Hepatocyte (in vitro differentiated cells): ENCODE results near the gene IRF3. TPM values are rescaled to one million over a fixed set of nuclear protein-coding genes. Genes with fewer than 3 reads are reported as not detected.

Experiments used
- DNase-seq: peaks from one replicate; pipeline ENCODE4 v3.0.0-alpha.2; 2016; ENCODE audit warnings: low spot score
- H2AFZ ChIP-seq: fragments of 200-600 bp; sonication (generic); 2 replicates; pipeline ENCODE4 v1.6.0; 2016; ENCODE audit warnings: antibody characterized with exemption, mild to moderate bottlenecking
- H3K27ac ChIP-seq: fragments of 200-600 bp; sonication (generic); 2 replicates; pipeline ENCODE4 v1.5.1; 2016; ENCODE audit warnings: mild to moderate bottlenecking
- H3K27me3 ChIP-seq: fragments of 200-600 bp; sonication (generic); 2 replicates; pipeline ENCODE4 v1.6.1; 2016
- H3K36me3 ChIP-seq: fragments of 200-600 bp; sonication (generic); replicated peaks from 2 replicates; pipeline ENCODE4 v1.5.1; 2016; ENCODE audit warnings: low read depth; ENCODE audit not compliant: insufficient read depth
- H3K4me1 ChIP-seq: fragments of 200-600 bp; sonication (generic); 2 replicates; pipeline ENCODE4 v1.5.1; 2016; ENCODE audit warnings: mild to moderate bottlenecking, moderate library complexity; ENCODE audit not compliant: insufficient read depth
- H3K4me2 ChIP-seq: fragments of 200-600 bp; sonication (generic); 2 replicates; pipeline ENCODE4 v1.6.0; 2016
- H3K4me3 ChIP-seq: fragments of 200-600 bp; sonication (generic); 2 replicates; pipeline ENCODE4 v1.5.1; 2016; ENCODE audit warnings: mild to moderate bottlenecking
- H3K79me2 ChIP-seq: fragments of 200-600 bp; sonication (generic); 2 replicates; pipeline ENCODE4 v1.6.0; 2017; ENCODE audit warnings: mild to moderate bottlenecking
- H3K9me2 ChIP-seq: fragments of 200-600 bp; sonication (generic); replicated peaks from 2 replicates; pipeline ENCODE4 v1.6.0; 2017; ENCODE audit warnings: mild to moderate bottlenecking; ENCODE audit not compliant: insufficient read depth
- H3K9me3 ChIP-seq: fragments of 200-600 bp; sonication (generic); 2 replicates; pipeline ENCODE4 v1.5.1; 2016; ENCODE audit warnings: low read depth, mild to moderate bottlenecking
- H4K20me1 ChIP-seq: fragments of 200-600 bp; sonication (generic); 2 replicates; pipeline ENCODE4 v1.6.0; 2016; ENCODE audit warnings: mild to moderate bottlenecking; ENCODE audit not compliant: insufficient read depth, poor library complexity, severe bottlenecking
- CTCF ChIP-seq: fragments of 200-600 bp; sonication (generic); IDR thresholded peaks from 2 replicates; pipeline ENCODE4 v1.5.1; 2016; ENCODE audit warnings: antibody characterized with exemption, mild to moderate bottlenecking; ENCODE audit not compliant: poor library complexity
- EZH2 ChIP-seq: fragments of 200-600 bp; sonication (generic); IDR thresholded peaks from 2 replicates; pipeline ENCODE4 v1.6.1; 2016; ENCODE audit warnings: antibody characterized with exemption, mild to moderate bottlenecking, borderline replicate concordance
- EZH2phosphoT487 ChIP-seq: fragments of 200-600 bp; sonication (generic); IDR thresholded peaks from one replicate; pipeline ENCODE4 v1.6.1; 2018; ENCODE audit warnings: antibody characterized with exemption, mild to moderate bottlenecking, low read depth, moderate library complexity; ENCODE audit not compliant: unreplicated experiment, severe bottlenecking
- WGBS: methylation state at CpG from one replicate; pipeline ENCODE4 v1.1.6; 2016; ENCODE audit warnings: low lambda C conversion rate; ENCODE audit errors: missing lambda C conversion rate; 5-methylcytosine and 5-hydroxymethylcytosine counted together
- polyA plus RNA-seq: library from polyadenylated mRNA; unstranded; fragments of >200 nt; fragmentation: Nextera tagmentation; extraction: Ambion mirVana; gene quantifications from 2 replicates; pipeline ENCODE4 v1.2.1, GENCODE V29; 2016
- total RNA-seq: library from RNA; depleted of rRNA; stranded (reverse); fragments of >200 nt; gene quantifications from 2 replicates; pipeline ENCODE4 v1.2.3, GENCODE V29; 2014

IRF3 gene
- total and polyA plus RNA-seq, 2 experiments from 2014 or later: 38.8 to 55.6 TPM

- Histone ChIP-seq H3K36me3 (peaks cover 3% of the 10 kb centered on the region), H4K20me1 (peaks cover 22% of the 10 kb centered on the region)
- no peak for TF ChIP-seq EZH2
- peak; percentile 19 for TF ChIP-seq CTCF
- no peak for TF ChIP-seq EZH2phosphoT487
These were observed 18.8 kb upstream of the IRF3 start for GRCh38 chr19:49684251-49684982.

GRCh38 chr19:49683814-49684250 lies 18.2 kb upstream of the IRF3 start:
- Histone ChIP-seq H3K27me3 (no peaks in the 10 kb centered on the region), H3K9me2 (no peaks in the 10 kb centered on the region), H3K36me3 (peaks cover 3% of the 10 kb centered on the region), H3K79me2 (peaks cover 40% of the 10 kb centered on the region), H3K4me2 (no peak overlapping the region), H3K4me1 (peaks cover 12% of the 10 kb centered on the region), H3K9me3 (no peaks in the 10 kb centered on the region), H2AFZ (no peak overlapping the region), H3K27ac (no peak overlapping the region), H4K20me1 (peaks cover 24% of the 10 kb centered on the region), H3K4me3 (no peak overlapping the region)
- 98% methylated on average over 18 of the region's 18 CpGs for WGBS
- no peak for DNase-seq
- TF ChIP-seq EZH2phosphoT487 (no peak), EZH2 (no peak), CTCF (no peak)

More at GRCh38 chr19:49684251-49684982, 18.8 kb upstream of the IRF3 start:
- peaks cover 15% of the 10 kb centered on the region for H3K4me1 ChIP-seq
- H3K9me2 ChIP-seq: no peaks in the 10 kb centered on the region
- peak; percentile 19 for DNase-seq
- H3K4me3 ChIP-seq: no peak overlapping the region
- peaks cover 35% of the 10 kb centered on the region for H3K79me2 ChIP-seq
- no peak overlapping the region for H3K4me2 ChIP-seq
- H3K27me3 ChIP-seq: no peaks in the 10 kb centered on the region
- H3K27ac ChIP-seq: no peak overlapping the region
- H2AFZ ChIP-seq: no peak overlapping the region
- H3K9me3 ChIP-seq: no peaks in the 10 kb centered on the region
- 94% methylated on average over 26 of the region's 35 CpGs for WGBS

- Histone ChIP-seq H3K9me3 (no peaks in the 10 kb centered on the region), H2AFZ (no peak overlapping the region), H3K27me3 (no peaks in the 10 kb centered on the region), H3K79me2 (peaks cover 56% of the 10 kb centered on the region), H3K36me3 (peaks cover 3% of the 10 kb centered on the region), H3K9me2 (no peaks in the 10 kb centered on the region), H4K20me1 (peaks cover 32% of the 10 kb centered on the region), H3K4me3 (no peak overlapping the region), H3K4me1 (peaks cover 12% of the 10 kb centered on the region), H3K4me2 (no peak overlapping the region), H3K27ac (no peak overlapping the region)
- TF ChIP-seq CTCF (no peak), EZH2 (no peak), EZH2phosphoT487 (no peak)
- no peak for DNase-seq
- WGBS: over 99% methylated on average over 8 of the region's 8 CpGs
These were observed 16.6 kb upstream of the IRF3 start for GRCh38 chr19:49682274-49682673.
